ENCODE measurements around the gene ST8SIA6. TPM values are rescaled to one million over a fixed set of nuclear protein-coding genes. Genes with fewer than 3 reads are reported as not detected.

Gene ST8SIA6
- total RNA-seq, 1 experiment from 2014 or later, result 0.19 TPM

DNA sequence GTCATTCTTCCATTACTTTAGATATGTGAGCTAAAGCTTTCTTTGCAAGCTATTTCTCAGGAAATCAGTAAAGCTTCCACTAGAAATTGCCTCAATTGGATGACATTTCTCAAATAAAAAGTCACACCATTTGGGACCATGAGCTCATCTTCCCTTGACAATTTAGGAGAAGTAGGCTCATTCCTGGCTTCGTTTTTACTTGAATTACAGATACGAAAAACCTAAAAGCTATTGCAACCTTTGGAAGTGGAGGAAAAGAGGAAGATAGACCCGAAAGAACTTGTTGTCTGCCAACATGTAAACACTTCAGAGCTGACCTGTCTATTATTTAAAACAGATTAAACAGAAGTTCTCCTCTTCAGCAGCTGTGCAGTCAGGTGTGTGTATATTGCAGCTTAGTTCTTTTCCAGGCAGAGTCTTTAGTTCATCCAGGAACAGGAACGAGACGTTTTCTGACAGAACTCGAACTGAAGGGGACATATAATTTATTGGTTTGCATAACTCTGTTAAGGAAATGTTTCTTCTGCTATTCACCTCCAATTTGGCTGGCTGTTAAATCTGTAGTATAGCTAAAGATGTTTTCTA, 43.1 kb upstream of the ST8SIA6 start:
- Mint-ChIP-seq H3K4me3 (ENCODE audit: unreplicated experiment) (no peak overlapping the region), H3K36me3 (ENCODE audit: insufficient read depth, unreplicated experiment) (peaks cover 7% of the 10 kb centered on the region), H3K9me3 (ENCODE audit: unreplicated experiment) (no peaks in the 10 kb centered on the region), H3K27me3 (ENCODE audit: insufficient read depth, unreplicated experiment) (no peaks in the 10 kb centered on the region), H3K4me1 (ENCODE audit: insufficient read depth, unreplicated experiment) (peaks cover 6% of the 10 kb centered on the region), H3K27ac (ENCODE audit: low read depth, unreplicated experiment) (no peak overlapping the region)
- DNase-seq (ENCODE audit: unreplicated experiment), result no peak
- ChIA-PET CTCF (interaction anchor here (0.7 kb wide), 1 partner anchor 775 kb away, joined by 3 read pairs; no protein-coding TSS in a partner anchor), POLR2A (interaction anchor here (0.7 kb wide), 1 partner anchor 13 kb away, joined by 4 read pairs; no protein-coding TSS in a partner anchor)
- intact Hi-C loops (cut with micrococcal nuclease), result no loop called here
- BruUV-seq (replicated peaks), result no TSS peak
- TF ChIP-seq, protein P1, sequence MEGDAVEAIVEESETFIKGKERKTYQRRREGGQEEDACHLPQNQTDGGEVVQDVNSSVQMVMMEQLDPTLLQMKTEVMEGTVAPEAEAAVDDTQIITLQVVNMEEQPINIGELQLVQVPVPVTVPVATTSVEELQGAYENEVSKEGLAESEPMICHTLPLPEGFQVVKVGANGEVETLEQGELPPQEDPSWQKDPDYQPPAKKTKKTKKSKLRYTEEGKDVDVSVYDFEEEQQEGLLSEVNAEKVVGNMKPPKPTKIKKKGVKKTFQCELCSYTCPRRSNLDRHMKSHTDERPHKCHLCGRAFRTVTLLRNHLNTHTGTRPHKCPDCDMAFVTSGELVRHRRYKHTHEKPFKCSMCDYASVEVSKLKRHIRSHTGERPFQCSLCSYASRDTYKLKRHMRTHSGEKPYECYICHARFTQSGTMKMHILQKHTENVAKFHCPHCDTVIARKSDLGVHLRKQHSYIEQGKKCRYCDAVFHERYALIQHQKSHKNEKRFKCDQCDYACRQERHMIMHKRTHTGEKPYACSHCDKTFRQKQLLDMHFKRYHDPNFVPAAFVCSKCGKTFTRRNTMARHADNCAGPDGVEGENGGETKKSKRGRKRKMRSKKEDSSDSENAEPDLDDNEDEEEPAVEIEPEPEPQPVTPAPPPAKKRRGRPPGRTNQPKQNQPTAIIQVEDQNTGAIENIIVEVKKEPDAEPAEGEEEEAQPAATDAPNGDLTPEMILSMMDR (IDR thresholded peaks at IDR 0.05; ENCODE audit: unreplicated experiment), result no peak

DNA sequence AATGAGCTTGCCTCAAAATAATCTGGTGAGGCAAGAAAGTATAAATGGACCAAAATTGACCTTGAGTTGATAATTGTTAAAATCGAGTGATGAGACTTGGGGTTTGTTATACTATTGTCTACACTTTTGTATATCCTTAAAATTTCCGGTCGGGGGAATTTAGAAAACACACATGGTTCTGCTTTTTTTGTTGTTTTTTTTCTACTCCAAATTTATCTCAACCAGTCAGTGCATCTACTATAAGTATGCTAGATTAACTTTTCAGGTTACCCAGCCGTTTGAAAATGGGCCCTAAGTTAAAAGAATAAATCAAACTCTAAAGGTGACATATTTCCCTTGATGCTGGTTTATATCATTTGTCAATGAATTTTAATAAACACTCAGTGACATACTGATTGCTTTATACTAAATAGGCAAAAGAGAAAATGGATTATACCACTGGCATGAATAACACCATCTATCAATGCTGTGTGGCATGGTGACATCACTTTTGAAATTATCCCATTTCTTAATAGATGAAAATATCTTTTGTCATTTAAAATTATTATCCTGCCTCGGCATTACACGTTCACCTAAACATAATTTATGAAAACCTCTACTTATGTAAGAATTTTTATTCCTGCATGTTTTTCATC, 40.3 kb upstream of the ST8SIA6 start:
- TF ChIP-seq, protein P1 (IDR thresholded peaks at IDR 0.05; ENCODE audit: unreplicated experiment), result no peak
- ChIA-PET CTCF (no interaction called here), POLR2A (no interaction called here)
- no TSS peak for BruUV-seq (replicated peaks)
- Mint-ChIP-seq H3K27ac (ENCODE audit: low read depth, unreplicated experiment) (no peak overlapping the region), H3K27me3 (ENCODE audit: insufficient read depth, unreplicated experiment) (no peaks in the 10 kb centered on the region), H3K9me3 (ENCODE audit: unreplicated experiment) (no peaks in the 10 kb centered on the region), H3K4me3 (ENCODE audit: unreplicated experiment) (no peak overlapping the region), H3K4me1 (ENCODE audit: insufficient read depth, unreplicated experiment) (peaks cover 6% of the 10 kb centered on the region), H3K36me3 (ENCODE audit: insufficient read depth, unreplicated experiment) (peaks cover 7% of the 10 kb centered on the region)
- DNase-seq (ENCODE audit: unreplicated experiment), result no peak
- intact Hi-C loops (cut with micrococcal nuclease), result no loop called here

DNA sequence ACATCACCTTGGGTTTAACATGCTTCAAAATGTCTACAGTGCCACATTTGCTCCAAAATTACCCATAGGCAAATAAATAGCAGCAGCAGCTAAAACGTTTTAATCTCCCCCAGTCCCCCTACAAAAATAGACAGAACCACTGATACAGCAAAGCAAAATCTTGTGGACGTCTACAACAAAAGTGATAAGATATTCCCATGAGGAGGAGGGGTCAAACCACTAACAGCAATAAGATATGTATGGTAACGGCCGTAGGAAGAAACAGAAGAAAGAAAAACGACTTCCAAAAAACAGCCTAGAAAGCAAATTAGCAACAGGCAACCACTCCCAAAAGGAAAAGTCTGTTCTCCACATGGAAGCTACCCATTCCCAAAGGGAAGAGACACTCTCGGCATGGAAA, 34.5 kb upstream of the ST8SIA6 start:
- POLR2A ChIA-PET, result interaction anchor here (0.7 kb wide), 1 partner anchor 541 kb away, joined by 3 read pairs; no protein-coding TSS in a partner anchor
- TF ChIP-seq, protein P1 (IDR thresholded peaks at IDR 0.05; ENCODE audit: unreplicated experiment), result no peak
- no TSS peak for BruUV-seq (replicated peaks)
- CTCF ChIA-PET, result interaction anchor here (0.6 kb wide), 1 partner anchor 750 kb away, joined by 3 read pairs; no protein-coding TSS in a partner anchor
- H3K27ac Mint-ChIP-seq (ENCODE audit: low read depth, unreplicated experiment), result no peak overlapping the region
- H3K4me1 Mint-ChIP-seq (ENCODE audit: insufficient read depth, unreplicated experiment), result no peaks in the 10 kb centered on the region
- H3K36me3 Mint-ChIP-seq (ENCODE audit: insufficient read depth, unreplicated experiment), result no peaks in the 10 kb centered on the region
- no peaks in the 10 kb centered on the region for H3K9me3 Mint-ChIP-seq (ENCODE audit: unreplicated experiment)
- DNase-seq (ENCODE audit: unreplicated experiment), result no peak
- intact Hi-C loops (cut with micrococcal nuclease), result no loop called here
- no peak overlapping the region for H3K4me3 Mint-ChIP-seq (ENCODE audit: unreplicated experiment)
- no peaks in the 10 kb centered on the region for H3K27me3 Mint-ChIP-seq (ENCODE audit: insufficient read depth, unreplicated experiment)

DNA sequence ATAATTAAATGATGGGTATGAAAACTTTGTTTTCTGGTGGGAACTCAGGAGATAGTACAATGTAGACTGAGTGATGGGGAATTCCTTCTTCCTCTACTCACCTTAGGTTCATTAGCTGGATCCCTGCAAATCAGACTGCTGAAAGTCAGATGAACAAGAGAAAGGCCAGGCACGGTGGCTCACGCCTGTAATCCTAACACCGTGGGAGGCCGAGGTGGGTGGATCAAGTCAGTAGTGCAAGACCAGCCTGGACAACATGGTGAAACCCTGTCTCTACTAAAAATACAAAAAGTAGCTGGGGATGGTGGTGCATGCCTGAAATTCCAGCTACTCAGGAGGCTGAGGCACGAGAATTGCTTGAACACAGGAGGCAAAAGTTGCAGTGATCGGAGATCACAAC, 28.7 kb upstream of the ST8SIA6 start:
- Mint-ChIP-seq H3K27ac (ENCODE audit: low read depth, unreplicated experiment) (no peak overlapping the region), H3K9me3 (ENCODE audit: unreplicated experiment) (peaks cover 20% of the 10 kb centered on the region), H3K27me3 (ENCODE audit: insufficient read depth, unreplicated experiment) (no peaks in the 10 kb centered on the region), H3K36me3 (ENCODE audit: insufficient read depth, unreplicated experiment) (no peaks in the 10 kb centered on the region), H3K4me3 (ENCODE audit: unreplicated experiment) (no peak overlapping the region), H3K4me1 (ENCODE audit: insufficient read depth, unreplicated experiment) (no peaks in the 10 kb centered on the region)
- intact Hi-C loops (cut with micrococcal nuclease), result no loop called here
- ChIA-PET POLR2A (no interaction called here), CTCF (interaction anchor here (0.5 to 0.6 kb wide), 4 partner anchors 8 to 255 kb away, joined by 3 to 4 read pairs (median 4); no protein-coding TSS in a partner anchor)
- TF ChIP-seq, protein P1 (IDR thresholded peaks at IDR 0.05; ENCODE audit: unreplicated experiment), result no peak
- no peak for DNase-seq (ENCODE audit: unreplicated experiment)
- BruUV-seq (replicated peaks), result no TSS peak
